IMR-90 (cell line): Measurements from ENCODE around the gene JAGN1. TPM values are rescaled to one million over a fixed set of nuclear protein-coding genes. Genes with fewer than 3 reads are reported as not detected.
"Not testable (repeated sequence)": the region's sequence is repeated elsewhere in the genome, so short reads cannot be mapped to it uniquely, and the experiment has no call there.

Experiments used
- ATAC-seq: fragments of 200-7000 bp; cut with Tn5 transposase; 2 replicates; pipeline ENCODE4 v1.9.1; 2020; ENCODE audit warnings: low read depth, mild to moderate bottlenecking, moderate library complexity
- BruUV-seq: library from RNA; stranded (reverse); fragments of 400-500 nt; replicated peaks from 2 replicates; lab custom pipeline; 2021; lab: Mats Ljungman, UMichigan
- CTCF ChIA-PET: fragments of 300-600 bp; formaldehyde crosslinking; extraction: SDS; loops from one replicate; lab custom pipeline; 2021; ENCODE audit warnings: antibody characterized with exemption; lab: Yijun Ruan, JAX
- POLR2A ChIA-PET: fragments of 300-600 bp; sonication (Branson Sonifier 250); formaldehyde crosslinking; loops from one replicate; lab custom pipeline; 2022; ENCODE audit warnings: antibody characterized with exemption; ENCODE audit not compliant: unreplicated experiment; lab: Charles Lee
- DNase-seq: peaks from one replicate; pipeline ENCODE4 v3.0.0; 2013
- H2AFZ ChIP-seq: replicated peaks from 2 replicates; pipeline ENCODE3; 2013; ENCODE audit warnings: low read length, mild to moderate bottlenecking; ENCODE audit not compliant: poor library complexity
- H2AK5ac ChIP-seq: 2 replicates; pipeline ENCODE4 v1.6.1; 2013; ENCODE audit warnings: low read depth, low read length, inconsistent platforms
- H2AK9ac ChIP-seq: replicated peaks from 2 replicates; pipeline ENCODE3; 2013; ENCODE audit warnings: mild to moderate bottlenecking, low read depth, low read length, moderate library complexity; ENCODE audit not compliant: poor library complexity
- H2BK120ac ChIP-seq: 2 replicates; pipeline ENCODE4 v1.6.1; 2013; ENCODE audit warnings: low read depth, low read length, inconsistent platforms
- H2BK15ac ChIP-seq: 3 replicates; pipeline ENCODE4 v1.6.1; 2013; ENCODE audit warnings: low read depth, low read length, inconsistent platforms
- H2BK20ac ChIP-seq: 2 replicates; pipeline ENCODE4 v1.6.1; 2013; ENCODE audit warnings: low read depth, mild to moderate bottlenecking, inconsistent platforms, low read length, moderate library complexity
- H2BK5ac ChIP-seq: 2 replicates; pipeline ENCODE4 v1.6.1; 2013; ENCODE audit warnings: mild to moderate bottlenecking, low read depth, low read length, inconsistent platforms; ENCODE audit not compliant: poor library complexity, severe bottlenecking
- H3K14ac ChIP-seq: replicated peaks from 2 replicates; pipeline ENCODE4 v1.6.1; 2013; ENCODE audit warnings: low read depth, low read length, inconsistent platforms
- H3K18ac ChIP-seq: 2 replicates; pipeline ENCODE4 v1.6.1; 2013; ENCODE audit warnings: low read depth, low read length, control low read depth
- H3K23ac ChIP-seq: 2 replicates; pipeline ENCODE4 v1.6.1; 2013; ENCODE audit warnings: low read depth, low read length, inconsistent platforms
- H3K27ac ChIP-seq: 2 replicates; pipeline ENCODE4 v1.5.1; 2013; ENCODE audit warnings: mild to moderate bottlenecking, control low read depth, low read length; ENCODE audit not compliant: insufficient read depth
- H3K27me3 ChIP-seq: 2 replicates; pipeline ENCODE4 v1.6.1; 2013; ENCODE audit warnings: low read length; ENCODE audit not compliant: control insufficient read depth, insufficient read depth
- H3K36me3 ChIP-seq: 2 replicates; pipeline ENCODE4 v1.6.1; 2013; ENCODE audit warnings: low read length, mixed read lengths; ENCODE audit not compliant: control insufficient read depth, insufficient read depth
- H3K4ac ChIP-seq: 2 replicates; pipeline ENCODE4 v1.6.1; 2013; ENCODE audit warnings: low read depth, low read length, inconsistent platforms
- H3K4me1 ChIP-seq: 2 replicates; pipeline ENCODE4 v1.6.1; 2013; ENCODE audit warnings: low read length, mixed read lengths; ENCODE audit not compliant: control insufficient read depth, insufficient read depth
- H3K4me2 ChIP-seq: 2 replicates; pipeline ENCODE4 v1.6.1; 2013; ENCODE audit warnings: low read depth, mild to moderate bottlenecking, control low read depth, low read length, moderate library complexity
- H3K4me3 ChIP-seq: 2 replicates; pipeline ENCODE4 v1.5.1; 2013; ENCODE audit warnings: low read depth, mild to moderate bottlenecking, control low read depth, low read length, moderate library complexity; ENCODE audit not compliant: insufficient read depth
- H3K56ac ChIP-seq: 2 replicates; pipeline ENCODE4 v1.6.1; 2013; ENCODE audit warnings: low read length, inconsistent platforms; ENCODE audit not compliant: insufficient read depth; ENCODE audit errors: extremely low read depth
- H3K79me1 ChIP-seq, 2 experiments: 2 replicates each; pipeline ENCODE4 v1.6.1; 2013; ENCODE audit warnings: low read length in 2 of 2, inconsistent platforms in 1 of 2, low read depth in 1 of 2
- H3K9ac ChIP-seq: 2 replicates; pipeline ENCODE4 v1.6.1; 2013; ENCODE audit warnings: low read depth, low read length, control low read depth
- H3K9me1 ChIP-seq: 2 replicates; pipeline ENCODE4 v1.6.1; 2013; ENCODE audit warnings: low read length, inconsistent platforms; ENCODE audit not compliant: insufficient read depth
- H3K9me3 ChIP-seq: 2 replicates; pipeline ENCODE4 v1.6.1; 2013; ENCODE audit warnings: low read length; ENCODE audit not compliant: control insufficient read depth, insufficient read depth
- H4K20me1 ChIP-seq: 2 replicates; pipeline ENCODE4 v1.6.1; 2013; ENCODE audit warnings: low read length, inconsistent platforms; ENCODE audit not compliant: insufficient read depth
- H4K5ac ChIP-seq: 2 replicates; pipeline ENCODE4 v1.6.1; 2013; ENCODE audit warnings: mild to moderate bottlenecking, low read depth, low read length, control low read depth
- H4K8ac ChIP-seq, 2 experiments: 2 replicates each; pipeline ENCODE4 v1.6.1; 2013; ENCODE audit warnings: low read depth in 2 of 2, low read length in 2 of 2, control low read depth in 1 of 2, inconsistent platforms in 1 of 2
- H4K91ac ChIP-seq: 2 replicates; pipeline ENCODE4 v1.6.1; 2013; ENCODE audit warnings: low read depth, low read length, inconsistent platforms; ENCODE audit not compliant: insufficient read depth
- WGBS, 2 experiments: methylation state at CpG; one replicate each; pipeline versions ENCODE4 v1.1.5 to v1.1.7; 2013; ENCODE audit warnings: missing lambda C conversion rate in 2 of 2; ENCODE audit not compliant: insufficient read length in 1 of 2; ENCODE audit errors: extremely low coverage in 2 of 2; 5-methylcytosine and 5-hydroxymethylcytosine counted together
- dilution Hi-C: fragments of 300-500 bp; cut with HindIII; formaldehyde crosslinking; loops from one replicate; pipeline ENCODE4 v1.14.3; 2018; ENCODE audit warnings: low sequenced_read_pairs; ENCODE audit not compliant: unreplicated experiment
- in situ Hi-C: fragments of 300-500 bp; cut with MboI; formaldehyde crosslinking; loops from 3 replicates; pipeline ENCODE4 v1.14.3; 2019; ENCODE audit warnings: low sequenced_read_pairs, inconsistent platforms, mixed read lengths
- intact Hi-C: fragments of 100-400 bp; cut with micrococcal nuclease; formaldehyde crosslinking; loops from 2 replicates; pipeline ENCODE4 v1.10.0; 2022
- polyA plus RNA-seq, 3 experiments: library from polyadenylated mRNA; depleted of rRNA; stranded (reverse); fragments of >200 nt; gene quantifications; 2 replicates each; pipeline ENCODE4 v1.2.3, GENCODE V29; 2012; ENCODE audit warnings: low replicate concordance in 1 of 3
- total RNA-seq: library from RNA; depleted of rRNA; stranded (reverse); fragments of >200 nt; gene quantifications from 2 replicates; pipeline ENCODE4 v1.2.3, GENCODE V29; 2012

The JAGN1 gene
- total and polyA plus RNA-seq, 2 of the 4 experiments (the other 2 are of a cell fraction) = 32.7 to 39.3 TPM

- H3K4me3 ChIP-seq, H4K20me1 ChIP-seq, H3K79me1 ChIP-seq, BruUV-seq, H2AK9ac ChIP-seq, H2BK5ac ChIP-seq, H3K23ac ChIP-seq, H3K4me1 ChIP-seq, H4K5ac ChIP-seq, H2AFZ ChIP-seq, H3K9ac ChIP-seq, H4K8ac ChIP-seq, H3K9me3 ChIP-seq, H3K27ac ChIP-seq, H3K14ac ChIP-seq, H3K56ac ChIP-seq, H2BK120ac ChIP-seq, H3K18ac ChIP-seq, intact Hi-C loops, H3K4ac ChIP-seq, H2BK20ac ChIP-seq, H2AK5ac ChIP-seq, H3K9me1 ChIP-seq, H3K27me3 ChIP-seq, H4K91ac ChIP-seq, POLR2A ChIA-PET, CTCF ChIA-PET, H3K4me2 ChIP-seq, dilution Hi-C loops, ATAC-seq, in situ Hi-C loops, H2BK15ac ChIP-seq, DNase-seq, H3K36me3 ChIP-seq: not testable (repeated sequence)
- 88% methylated on average over 1 of the region's 6 CpGs; no CpG with 5 or more reads in 1 of the 2 experiments for WGBS, 2 experiments
These were observed 38.5 kb upstream of the JAGN1 start for GRCh38 chr3:9851926-9852325.
